ENCODE measurements around the gene ARHGAP22. TPM values are rescaled to one million over a fixed set of nuclear protein-coding genes. Genes with fewer than 3 reads are reported as not detected.

Gene ARHGAP22
- total and polyA plus RNA-seq, 2 experiments from 2014 or later: 41.9 to 44.4 TPM

- Histone ChIP-seq H3K27me3 (replicated peaks; ENCODE audit: insufficient read depth) (no peaks in the 10 kb centered on the region), H3F3A (ENCODE audit: insufficient read depth) (no peaks in the 10 kb centered on the region; the same call in 1 of the 2 replicates), H3K9me2 (ENCODE audit: insufficient read depth) (no peaks in the 10 kb centered on the region), H3K9me3 (ENCODE audit: low read depth) (no peaks in the 10 kb centered on the region), H3K79me2 (ENCODE audit: insufficient read depth) (peaks cover 6% of the 10 kb centered on the region; the same call in 1 of the 2 replicates), H2AFZ (no peak overlapping the region), H3K9ac (no peak overlapping the region), H3K36me3 (ENCODE audit: low read depth) (peaks cover 7% of the 10 kb centered on the region; the same call in 1 of the 2 replicates), H3K4me3 (no peak overlapping the region), H4K20me1 (ENCODE audit: insufficient read depth) (peaks cover 5% of the 10 kb centered on the region; the same call in 1 of the 2 replicates), H3K4me2 (ENCODE audit: unreplicated experiment) (no peak overlapping the region), H3K4me1 (ENCODE audit: insufficient read depth) (peaks cover 14% of the 10 kb centered on the region), H3K27ac (no peak overlapping the region)
- in situ Hi-C loops (cut with MboI): no loop called here
- DNase-seq: no peak
- 91 to 95% methylated on average over 6 of the region's 6 CpGs for WGBS, 2 experiments (ENCODE audit: low coverage in 1 of 2, low lambda C conversion rate in 2 of 2, missing lambda C conversion rate in 2 of 2)
- TF ChIP-seq EZH2phosphoT487 (IDR thresholded peaks at IDR 0.05; ENCODE audit: insufficient read depth, low read depth) (no peak), EZH2 (IDR thresholded peaks at IDR 0.05; ENCODE audit: insufficient read depth, poor library complexity, severe bottlenecking) (no peak)
These were observed 151.9 kb downstream of the ARHGAP22 start for GRCh38 chr10:48452879-48453412.

GRCh38 chr10:48451969-48452878 is 152.6 kb downstream of the ARHGAP22 start:
- H3K4me3 ChIP-seq: no peak overlapping the region
- DNase-seq: no peak
- no peak overlapping the region for H3K4me2 ChIP-seq (ENCODE audit: unreplicated experiment)
- in situ Hi-C loops (cut with MboI): no loop called here
- peaks cover 5% of the 10 kb centered on the region; the same call in 1 of the 2 replicates for H4K20me1 ChIP-seq (ENCODE audit: insufficient read depth)
- H3K9ac ChIP-seq: no peak overlapping the region
- peaks cover 14% of the 10 kb centered on the region for H3K4me1 ChIP-seq (ENCODE audit: insufficient read depth)
- H3K27ac ChIP-seq: no peak overlapping the region
- H3K9me2 ChIP-seq (ENCODE audit: insufficient read depth): no peaks in the 10 kb centered on the region
- no peak overlapping the region for H2AFZ ChIP-seq
- 88 to 89% methylated on average over 14 to 15 of the region's 15 CpGs for WGBS, 2 experiments (ENCODE audit: low coverage in 1 of 2, low lambda C conversion rate in 2 of 2, missing lambda C conversion rate in 2 of 2)
- H3F3A ChIP-seq (ENCODE audit: insufficient read depth): no peaks in the 10 kb centered on the region; the same call in 1 of the 2 replicates
- TF ChIP-seq EZH2phosphoT487 (IDR thresholded peaks at IDR 0.05; ENCODE audit: insufficient read depth, low read depth): no peak
- no peak for TF ChIP-seq EZH2 (IDR thresholded peaks at IDR 0.05; ENCODE audit: insufficient read depth, poor library complexity, severe bottlenecking)
- H3K36me3 ChIP-seq (ENCODE audit: low read depth): peaks cover 7% of the 10 kb centered on the region; the same call in 1 of the 2 replicates
- no peaks in the 10 kb centered on the region for H3K27me3 ChIP-seq (replicated peaks; ENCODE audit: insufficient read depth)
- no peaks in the 10 kb centered on the region for H3K9me3 ChIP-seq (ENCODE audit: low read depth)
- H3K79me2 ChIP-seq (ENCODE audit: insufficient read depth): peaks cover 11% of the 10 kb centered on the region; the same call in 1 of the 2 replicates

- in situ Hi-C loops (cut with MboI): no loop called here
- peaks cover 5% of the 10 kb centered on the region; the same call in 1 of the 2 replicates for H4K20me1 ChIP-seq (ENCODE audit: insufficient read depth)
- H3K36me3 ChIP-seq (ENCODE audit: low read depth): peaks cover 7% of the 10 kb centered on the region; the same call in 1 of the 2 replicates
- no peak overlapping the region for H2AFZ ChIP-seq
- H3K9ac ChIP-seq: no peak overlapping the region
- H3K79me2 ChIP-seq (ENCODE audit: insufficient read depth): peaks cover 11% of the 10 kb centered on the region; the same call in 1 of the 2 replicates
- H3K9me2 ChIP-seq (ENCODE audit: insufficient read depth): no peaks in the 10 kb centered on the region
- peaks cover 14% of the 10 kb centered on the region for H3K4me1 ChIP-seq (ENCODE audit: insufficient read depth)
- no peaks in the 10 kb centered on the region; the same call in 1 of the 2 replicates for H3F3A ChIP-seq (ENCODE audit: insufficient read depth)
- no peak overlapping the region for H3K4me3 ChIP-seq
- H3K4me2 ChIP-seq (ENCODE audit: unreplicated experiment): no peak overlapping the region
- no peaks in the 10 kb centered on the region for H3K9me3 ChIP-seq (ENCODE audit: low read depth)
- no peak for TF ChIP-seq EZH2phosphoT487 (IDR thresholded peaks at IDR 0.05; ENCODE audit: insufficient read depth, low read depth)
- no peak for DNase-seq
- H3K27ac ChIP-seq: no peak overlapping the region
- H3K27me3 ChIP-seq (replicated peaks; ENCODE audit: insufficient read depth): no peaks in the 10 kb centered on the region
- 92 to 93% methylated on average over 35 to 43 of the region's 43 CpGs for WGBS, 2 experiments (ENCODE audit: low coverage in 1 of 2, low lambda C conversion rate in 2 of 2, missing lambda C conversion rate in 2 of 2)
These were observed 154.0 kb downstream of the ARHGAP22 start for GRCh38 chr10:48450741-48451466.

- no peak for DNase-seq
- Histone ChIP-seq H3K4me3 (no peak overlapping the region), H3K9ac (no peak overlapping the region), H3K9me2 (ENCODE audit: insufficient read depth) (no peaks in the 10 kb centered on the region), H3K4me1 (ENCODE audit: insufficient read depth) (peaks cover 14% of the 10 kb centered on the region), H4K20me1 (ENCODE audit: insufficient read depth) (peaks cover 5% of the 10 kb centered on the region; the same call in 1 of the 2 replicates), H2AFZ (no peak overlapping the region), H3K4me2 (ENCODE audit: unreplicated experiment) (no peak overlapping the region), H3K9me3 (ENCODE audit: low read depth) (no peaks in the 10 kb centered on the region), H3F3A (ENCODE audit: insufficient read depth) (no peaks in the 10 kb centered on the region; the same call in 1 of the 2 replicates), H3K27me3 (replicated peaks; ENCODE audit: insufficient read depth) (no peaks in the 10 kb centered on the region), H3K36me3 (ENCODE audit: low read depth) (peaks cover 7% of the 10 kb centered on the region; the same call in 1 of the 2 replicates), H3K27ac (no peak overlapping the region), H3K79me2 (ENCODE audit: insufficient read depth) (peaks cover 11% of the 10 kb centered on the region; the same call in 1 of the 2 replicates)
- WGBS, 2 experiments (ENCODE audit: low coverage in 1 of 2, low lambda C conversion rate in 2 of 2, missing lambda C conversion rate in 2 of 2): 92 to 94% methylated on average over 35 to 49 of the region's 49 CpGs
- in situ Hi-C loops (cut with MboI): no loop called here
- no peak for TF ChIP-seq EZH2phosphoT487 (IDR thresholded peaks at IDR 0.05; ENCODE audit: insufficient read depth, low read depth)
- TF ChIP-seq EZH2 (IDR thresholded peaks at IDR 0.05; ENCODE audit: insufficient read depth, poor library complexity, severe bottlenecking): no peak
These were observed 154.6 kb downstream of the ARHGAP22 start for GRCh38 chr10:48450233-48450740.
